ENCODE results near the gene RAPGEF6.

- no peak for TF ChIP-seq POLR2A (IDR thresholded peaks at IDR 0.05)
- TF ChIP-seq CTCF (IDR thresholded peaks at IDR 0.05): no peak
These were observed 121.2 kb downstream of the RAPGEF6 start for GRCh38 chr5:131513780-131514179.
